GM23338 (cell line): ENCODE results near the gene HS1BP3. TPM values are rescaled to one million over a fixed set of nuclear protein-coding genes. Genes with fewer than 3 reads are reported as not detected.

Experiments
- CREB1 ChIP-seq: fragments of 250-450 bp; sonication (Bioruptor Pico); IDR thresholded peaks from 2 replicates; pipeline ENCODE4 v1.5.0; 2020; ENCODE audit warnings: low read depth, mild to moderate bottlenecking, moderate library complexity
- CTCF ChIP-seq, 2 experiments: fragments of 200-600 bp in 1 of 2; sonication (generic) in 1 of 2; conservative IDR thresholded peaks; 2 replicates each; pipeline versions ENCODE4 v1.5.1 to v1.6.1; 2016 to 2017; ENCODE audit warnings: antibody characterized with exemption in 2 of 2, low read depth in 2 of 2, mild to moderate bottlenecking in 2 of 2, moderate library complexity in 1 of 2
- ETS1 ChIP-seq: IDR thresholded peaks from 2 replicates; pipeline ENCODE4 v1.6.1; 2016; ENCODE audit warnings: antibody characterized with exemption
- EZH2 ChIP-seq: fragments of 200-600 bp; sonication (generic); IDR thresholded peaks from one replicate; pipeline ENCODE4 v1.8.0; 2017; ENCODE audit warnings: antibody characterized with exemption, mild to moderate bottlenecking, low read depth; ENCODE audit not compliant: unreplicated experiment
- EZH2phosphoT487 ChIP-seq: fragments of 200-600 bp; sonication (generic); IDR thresholded peaks from one replicate; pipeline ENCODE4 v1.8.1; 2018; ENCODE audit warnings: antibody characterized with exemption; ENCODE audit not compliant: unreplicated experiment
- JUNB ChIP-seq: IDR thresholded peaks from one replicate; pipeline ENCODE4 v1.6.1; 2016; ENCODE audit warnings: antibody characterized with exemption; ENCODE audit not compliant: unreplicated experiment
- NANOG ChIP-seq: IDR thresholded peaks from 2 replicates; pipeline ENCODE4 v1.6.1; 2016; ENCODE audit warnings: antibody characterized with exemption, borderline replicate concordance
- POLR2AphosphoS5 ChIP-seq: IDR thresholded peaks from 2 replicates; pipeline ENCODE4 v1.6.1; 2016; ENCODE audit warnings: antibody characterized with exemption, low read depth
- STAT1 ChIP-seq: IDR thresholded peaks from one replicate; pipeline ENCODE4 v1.6.1; 2016; ENCODE audit warnings: antibody characterized with exemption; ENCODE audit not compliant: unreplicated experiment
- ZNF114 ChIP-seq: fragments of 250-450 bp; sonication (Bioruptor Pico); IDR thresholded peaks from 2 replicates; pipeline ENCODE4 v1.5.0; 2020; ENCODE audit warnings: mild to moderate bottlenecking, moderate library complexity
- ZNF331 ChIP-seq: fragments of 250-450 bp; sonication (Bioruptor Pico); IDR thresholded peaks from 2 replicates; pipeline ENCODE4 v1.5.0; 2020; ENCODE audit warnings: low read depth, mild to moderate bottlenecking, moderate library complexity
- ZNF462 ChIP-seq: fragments of 250-450 bp; sonication (Bioruptor Pico); IDR thresholded peaks from 2 replicates; pipeline ENCODE4 v1.5.0; 2020; ENCODE audit warnings: mild to moderate bottlenecking, moderate library complexity
- polyA plus RNA-seq: library from polyadenylated mRNA; unstranded; fragments of >200 nt; fragmentation: Nextera tagmentation; extraction: Ambion mirVana; gene quantifications from 2 replicates; pipeline ENCODE4 v1.2.1, GENCODE V29; 2016
- total RNA-seq: library from RNA; depleted of rRNA; stranded (reverse); fragments of >200 nt; shearing (Covaris generic); gene quantifications from 2 replicates; pipeline ENCODE4 v1.2.3, GENCODE V29; 2014

HS1BP3 gene
- total and polyA plus RNA-seq, 2 experiments from 2014 or later, result 7.2 to 15.0 TPM

GRCh38 chr2:20593072-20594034, 57.5 kb downstream of the HS1BP3 start (continued):
- TF ChIP-seq ZNF462, result no peak
- no peak for TF ChIP-seq EZH2phosphoT487
- TF ChIP-seq JUNB, result no peak
- TF ChIP-seq CTCF (conservative IDR thresholded peaks at IDR 0.05; ENCODE audit: low read depth in 2 of 2), result no peak
- no peak for TF ChIP-seq POLR2AphosphoS5
- TF ChIP-seq ETS1, result no peak
- no peak for TF ChIP-seq STAT1
- TF ChIP-seq ZNF114 (CRISPR knock-in tag), result no peak
- TF ChIP-seq NANOG, result no peak
- TF ChIP-seq CREB1 (CRISPR knock-in tag), result no peak
- TF ChIP-seq ZNF331 (CRISPR knock-in tag), result no peak
- TF ChIP-seq EZH2, result no peak
